GM19035 (cell line): ENCODE data around the gene MRPL14.

Experiments
- ATAC-seq: cut with Tn5 transposase; IDR thresholded peaks from one replicate; pipeline ENCODE4 v1.9.1; 2021; ENCODE audit not compliant: unreplicated experiment

The MRPL14 gene

DNA sequence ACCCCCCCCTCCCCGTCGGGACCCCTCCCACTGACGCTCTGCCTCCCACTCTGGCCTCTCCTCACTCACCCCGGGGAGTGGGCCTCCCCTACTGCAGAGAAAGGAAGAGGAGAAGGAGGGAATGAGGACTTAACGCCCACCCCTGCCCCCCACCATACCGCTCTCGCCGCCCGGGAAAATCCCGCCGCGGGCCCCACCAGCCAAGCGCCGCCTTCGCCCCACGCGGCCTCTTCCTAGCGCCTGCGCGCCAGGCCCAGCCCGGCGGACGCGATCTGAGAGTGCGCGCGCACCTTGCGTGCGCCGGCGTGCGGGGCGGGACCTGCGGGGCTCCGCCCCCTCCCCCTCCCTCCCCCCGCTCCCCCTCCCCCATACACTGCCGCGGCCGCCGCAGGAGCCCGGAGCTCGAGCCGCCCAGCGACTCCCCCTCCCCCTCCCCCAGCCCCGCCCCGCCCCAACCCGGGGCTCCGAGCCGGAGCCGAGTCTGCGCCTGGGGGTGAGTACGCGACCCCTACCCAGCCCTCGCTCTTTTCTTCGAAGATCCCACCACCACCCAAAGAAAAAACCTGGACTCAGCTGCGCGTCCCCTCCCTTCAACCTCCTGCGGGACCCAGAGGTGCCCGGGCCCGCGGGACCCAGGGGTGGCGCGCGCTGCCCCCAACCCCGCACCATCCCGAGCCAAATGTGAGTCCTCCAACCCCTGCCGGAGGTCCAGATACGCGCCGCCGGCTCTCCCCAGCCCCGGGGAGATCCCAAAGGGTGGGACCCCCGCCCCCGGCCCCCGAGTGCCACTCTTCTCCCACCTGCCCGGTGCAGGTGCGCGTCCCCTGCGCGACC is at the start of gene MRPL14, which contains the start of gene TMEM63B:
MRPL14 (minus strand) TSS at position 267 of the 834 bp plus-strand sequence. CDS start 10,841 bp downstream, outside the sequence.
TMEM63B (plus strand) TSS at position 369 of the 834 bp plus-strand sequence. CDS start 7,031 bp downstream, outside the sequence.
- peak; percentile 71 for ATAC-seq

- ATAC-seq = no peak
Measured at GRCh38 chr6:44176130-44176761, 49.0 kb upstream of the MRPL14 start.

GRCh38 chr6:44172731-44173500 is 45.7 kb upstream of the MRPL14 start:
- peak; percentile 59 for ATAC-seq

GRCh38 chr6:44171899-44172546 is 44.8 kb upstream of the MRPL14 start:
- ATAC-seq = no peak

DNA sequence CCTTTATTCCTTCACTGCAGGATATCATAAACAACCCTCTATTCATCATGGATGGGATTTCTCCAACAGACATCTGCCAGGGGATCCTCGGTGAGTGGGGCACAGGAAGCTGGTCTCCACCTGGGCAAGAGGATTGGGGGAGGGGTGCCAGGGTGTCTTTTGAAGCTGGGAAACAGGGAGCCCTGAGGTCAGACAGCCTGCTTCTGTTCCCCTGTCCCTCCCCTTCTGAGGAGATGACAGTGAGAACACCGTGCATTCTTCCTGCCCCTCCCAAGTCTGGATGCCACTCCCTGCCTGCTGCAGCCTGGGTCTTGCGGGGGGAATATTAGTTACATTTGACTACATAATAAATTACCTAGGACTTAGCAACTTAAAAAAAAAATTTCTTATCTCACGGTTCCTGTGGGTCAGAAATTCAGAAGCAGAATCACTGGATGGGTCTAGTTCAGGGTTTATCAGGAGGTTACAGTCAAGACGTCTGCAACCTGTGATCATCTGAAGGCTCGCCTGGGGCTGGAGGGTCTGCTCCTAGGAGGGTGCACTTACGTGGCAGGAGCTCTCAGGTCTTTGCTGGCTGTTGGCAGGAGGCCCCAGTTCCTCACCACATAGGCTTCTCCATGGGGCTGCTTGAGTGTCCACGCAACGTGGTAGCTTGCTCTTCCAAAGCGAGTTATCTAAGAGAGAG is 42.8 kb upstream of the MRPL14 start:
- ATAC-seq = no peak

- ATAC-seq = no peak
Measured at GRCh38 chr6:44169154-44169553, 41.9 kb upstream of the MRPL14 start.

- ATAC-seq = no peak
Measured at GRCh38 chr6:44167567-44167966, 40.3 kb upstream of the MRPL14 start.

- no peak for ATAC-seq
Measured at GRCh38 chr6:44166591-44167184, 39.4 kb upstream of the MRPL14 start.

- no peak for ATAC-seq
Measured at GRCh38 chr6:44166116-44166515, 38.9 kb upstream of the MRPL14 start.

GRCh38 chr6:44162876-44163625 is 35.8 kb upstream of the MRPL14 start:
- no peak for ATAC-seq

DNA sequence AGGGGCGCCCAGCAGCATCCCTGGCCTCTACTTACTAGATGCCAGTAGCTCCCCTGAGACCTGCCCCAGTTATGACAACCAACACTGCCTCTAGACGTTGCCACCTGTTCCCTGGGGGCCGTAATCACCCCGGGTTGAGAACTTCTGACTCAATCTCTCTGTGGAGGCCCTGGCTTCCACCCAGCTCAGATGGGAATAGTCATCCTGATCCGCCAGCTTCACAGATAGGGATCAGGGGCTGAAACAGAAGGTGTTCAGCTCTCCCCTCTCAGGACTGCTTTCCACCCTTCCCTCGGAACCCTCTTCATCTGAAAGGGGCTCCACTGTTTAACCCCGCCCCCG is 34.7 kb upstream of the MRPL14 start:
- no peak for ATAC-seq

- no peak for ATAC-seq
Measured at GRCh38 chr6:44158770-44159228, 31.5 kb upstream of the MRPL14 start, which contains the start of gene CAPN11. TSS of gene CAPN11 (plus strand) at chr6:44158820. CDS start at chr6:44158849, 29 bp downstream.

- no peak for ATAC-seq
Measured at GRCh38 chr6:44157152-44157521, 29.9 kb upstream of the MRPL14 start.

DNA sequence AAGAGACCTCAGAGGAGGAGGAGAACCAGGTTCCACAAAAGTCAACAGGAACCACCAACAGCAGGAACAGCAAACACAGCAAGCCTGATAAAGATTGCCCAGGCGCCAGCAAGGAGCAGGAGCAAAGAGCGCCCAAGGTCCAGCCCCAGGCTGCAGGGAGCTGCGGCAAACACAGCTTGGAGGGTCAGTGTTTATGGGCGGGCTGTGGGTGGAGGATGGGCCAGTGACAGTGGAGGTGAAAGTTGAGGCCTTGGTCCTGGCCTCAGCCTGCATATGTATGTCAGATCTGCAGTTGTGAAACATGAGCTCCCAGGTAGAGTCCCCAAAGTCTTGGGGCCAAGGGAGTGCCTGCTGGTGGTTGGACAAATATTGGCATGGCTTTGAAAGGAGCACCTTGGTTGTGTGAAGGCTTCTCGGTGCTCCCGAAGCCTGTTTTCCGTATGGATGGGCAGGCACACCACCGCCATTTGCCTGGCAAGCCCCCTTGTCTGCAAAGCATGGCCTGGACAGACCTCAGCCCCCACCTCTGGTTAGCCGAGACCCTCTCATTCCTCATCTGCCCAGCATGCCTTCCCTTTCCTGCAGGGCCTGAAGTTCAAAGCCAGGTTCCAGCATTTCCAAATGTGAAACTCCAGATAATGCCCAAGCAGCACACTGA is 29.4 kb upstream of the MRPL14 start:
- ATAC-seq = no peak

DNA sequence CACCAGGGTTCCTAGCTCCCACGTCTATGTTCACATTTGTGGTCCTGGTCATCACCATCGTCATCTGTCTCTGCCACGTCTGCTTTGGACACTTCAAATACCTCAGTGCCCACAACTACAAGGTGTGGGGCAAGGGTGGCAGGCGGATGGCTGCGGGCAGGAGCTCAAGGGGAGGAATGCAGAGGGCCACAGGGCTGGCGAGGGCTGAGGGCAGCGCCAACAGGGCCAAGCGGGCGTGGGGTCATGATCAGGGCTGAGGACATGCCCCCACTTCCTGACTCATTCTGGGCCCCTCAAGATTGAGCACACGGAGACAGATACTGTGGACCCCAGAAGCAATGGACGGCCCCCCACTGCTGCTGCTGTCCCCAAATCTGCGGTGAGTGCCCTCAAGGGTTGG is 26.8 kb upstream of the MRPL14 start:
- no peak for ATAC-seq

DNA sequence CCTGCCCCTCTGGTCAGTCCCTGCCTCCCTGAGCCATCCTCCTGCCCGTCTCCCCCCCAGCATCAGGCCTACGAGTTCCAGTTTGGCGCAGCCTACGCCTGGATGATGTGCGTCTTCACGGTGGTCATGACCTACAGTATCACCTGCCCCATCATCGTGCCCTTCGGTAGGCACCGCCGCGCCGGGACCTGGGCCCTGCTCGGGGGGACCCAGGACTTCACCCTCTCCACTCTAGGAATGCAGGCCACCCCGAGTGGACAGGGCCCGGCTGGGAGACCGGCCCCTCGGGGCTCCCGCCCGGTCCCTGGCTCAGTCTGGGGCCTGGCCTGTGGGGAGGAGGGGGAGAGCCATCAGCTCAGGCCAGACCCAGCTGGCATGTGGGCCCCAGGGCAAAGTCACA is 25.3 kb upstream of the MRPL14 start:
- ATAC-seq = no peak

DNA sequence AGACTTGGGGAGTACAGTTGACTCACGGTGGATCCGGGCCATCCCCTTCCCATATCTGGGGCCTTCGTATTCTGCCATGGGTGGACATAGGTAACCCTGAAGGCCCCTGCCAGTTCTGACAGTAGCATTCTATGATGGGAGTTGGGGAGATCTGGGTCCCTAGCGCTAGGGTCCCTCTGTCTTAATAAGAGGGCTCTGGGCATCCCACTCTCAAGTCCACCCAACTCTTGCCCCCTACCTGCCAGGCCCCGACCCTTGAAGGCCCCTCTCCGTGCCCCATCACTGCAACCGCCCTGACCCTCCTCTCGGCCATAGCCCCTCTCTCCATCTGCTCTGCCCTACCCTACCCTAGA is 24.8 kb upstream of the MRPL14 start:
- peak; percentile 15 for ATAC-seq

DNA sequence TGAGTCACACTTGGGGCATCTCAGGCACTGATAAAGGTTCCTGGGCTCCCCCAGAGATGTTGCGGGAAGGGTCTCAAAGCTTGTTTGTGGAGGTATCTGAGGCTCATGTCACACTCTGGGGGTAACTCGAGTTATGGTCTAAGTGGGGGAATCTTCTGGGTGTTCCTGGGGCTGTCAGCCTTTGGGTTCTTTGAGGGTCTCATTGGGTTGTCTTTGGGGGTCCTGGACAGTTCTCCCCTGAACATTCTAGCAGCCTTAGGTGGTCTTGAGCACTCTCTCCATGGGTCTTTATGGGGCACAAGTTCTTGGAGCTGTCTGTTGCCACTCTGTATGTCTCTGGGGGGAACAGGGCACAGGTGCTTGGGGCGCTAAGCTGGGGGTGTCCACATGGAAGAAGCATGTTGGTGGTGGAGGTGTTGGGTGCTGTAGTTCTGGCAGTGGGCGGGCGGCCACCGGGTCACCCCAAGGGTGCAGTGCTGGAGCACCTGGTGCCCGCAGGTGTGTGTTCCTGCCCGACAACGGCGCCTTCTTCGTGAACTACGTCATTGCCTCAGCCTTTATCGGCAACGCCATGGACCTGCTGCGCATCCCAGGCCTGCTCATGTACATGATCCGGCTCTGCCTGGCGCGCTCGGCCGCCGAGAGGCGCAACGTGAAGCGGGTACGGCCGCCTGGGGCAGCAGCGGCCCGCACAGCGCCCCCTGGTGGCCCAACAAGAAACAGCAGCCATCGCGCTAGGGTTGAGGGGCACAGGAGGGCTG is 24.3 kb upstream of the MRPL14 start:
- peak; percentile 76 for ATAC-seq
